ENCODE data around the gene SSH2.

SSH2 gene

GRCh38 chr17:29596811-29597210 lies 333.2 kb downstream of the SSH2 start:
- DNase-seq, result no peak

- no peak for DNase-seq
Observed at GRCh38 chr17:29595943-29596774, 333.9 kb downstream of the SSH2 start.

- peak; percentile 38 for DNase-seq
Observed at GRCh38 chr17:29595107-29595942, 334.7 kb downstream of the SSH2 start.

DNA sequence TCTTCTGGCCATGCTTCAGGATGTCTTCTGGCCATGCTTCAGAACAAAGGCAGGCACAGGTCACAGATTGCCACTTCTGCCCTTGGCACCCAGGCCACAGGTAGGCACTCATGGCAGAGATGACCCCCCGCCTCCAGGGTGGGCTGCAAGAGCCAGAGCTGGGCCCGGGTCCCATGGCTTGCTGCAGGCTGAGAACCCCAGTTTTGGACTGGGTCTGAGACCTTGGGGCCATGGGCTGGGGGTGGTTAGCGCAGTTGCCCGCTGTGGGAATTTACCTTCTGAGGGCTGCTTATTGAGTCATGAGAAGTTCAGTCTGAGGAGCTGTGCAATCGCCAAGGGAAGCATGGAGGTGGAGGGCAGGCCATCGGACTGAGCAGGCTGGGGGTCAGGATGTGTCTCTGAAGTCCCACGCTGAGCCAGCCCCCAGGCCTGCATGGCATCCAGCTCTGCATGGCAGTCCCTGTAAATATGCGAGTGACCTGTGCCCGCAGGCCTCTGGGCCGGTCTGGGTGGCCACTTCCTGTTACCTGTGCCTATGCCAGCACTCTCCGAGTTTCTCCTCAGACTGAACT lies 335.4 kb downstream of the SSH2 start:
- no peak for DNase-seq

DNA sequence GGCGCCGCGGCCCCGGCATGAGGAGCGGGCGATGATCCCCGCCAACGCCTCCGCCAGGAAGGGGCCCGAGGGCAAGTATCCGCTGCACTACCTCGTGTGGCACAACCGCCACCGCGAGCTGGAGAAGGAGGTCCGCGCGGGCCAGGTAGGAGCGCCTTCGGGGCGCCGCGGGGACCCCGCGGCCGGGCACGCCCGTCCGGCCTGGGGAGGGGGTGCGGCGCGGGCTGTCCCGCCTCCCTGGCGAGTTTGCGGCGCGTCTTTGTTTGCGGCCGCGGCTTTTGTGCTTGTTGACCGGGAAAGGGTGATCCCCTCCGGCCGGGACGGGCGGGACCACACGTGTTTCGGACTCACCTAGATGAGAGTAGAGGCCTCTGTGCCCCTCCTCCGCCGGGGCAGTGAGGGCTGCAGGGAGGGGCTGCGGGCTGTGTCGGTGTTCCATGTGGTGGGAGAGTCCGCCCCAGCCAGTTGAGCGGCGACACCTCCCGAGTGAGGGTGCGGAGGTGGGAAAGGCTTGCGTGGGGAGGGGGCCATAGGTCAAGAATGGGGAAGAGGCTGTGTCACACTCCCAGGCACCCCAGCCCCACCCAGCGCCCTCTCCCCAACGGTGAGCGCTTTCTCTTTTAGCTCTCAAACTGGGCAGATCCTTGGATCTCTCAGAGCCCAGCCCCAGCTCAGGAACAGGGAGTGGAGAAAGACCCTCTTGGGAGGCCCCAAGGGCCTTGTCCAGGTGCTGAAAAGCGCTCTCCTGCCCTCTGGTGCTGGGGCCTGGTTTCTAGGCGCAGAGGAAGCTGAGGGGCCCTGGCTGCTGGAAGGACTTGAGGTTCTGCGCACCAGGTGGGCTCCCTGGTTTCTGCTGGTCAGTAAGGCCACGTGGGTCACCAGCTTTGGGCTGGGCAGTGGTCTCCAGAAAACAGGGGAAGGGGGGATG lies 336.2 kb downstream of the SSH2 start:
- no peak for DNase-seq

DNA sequence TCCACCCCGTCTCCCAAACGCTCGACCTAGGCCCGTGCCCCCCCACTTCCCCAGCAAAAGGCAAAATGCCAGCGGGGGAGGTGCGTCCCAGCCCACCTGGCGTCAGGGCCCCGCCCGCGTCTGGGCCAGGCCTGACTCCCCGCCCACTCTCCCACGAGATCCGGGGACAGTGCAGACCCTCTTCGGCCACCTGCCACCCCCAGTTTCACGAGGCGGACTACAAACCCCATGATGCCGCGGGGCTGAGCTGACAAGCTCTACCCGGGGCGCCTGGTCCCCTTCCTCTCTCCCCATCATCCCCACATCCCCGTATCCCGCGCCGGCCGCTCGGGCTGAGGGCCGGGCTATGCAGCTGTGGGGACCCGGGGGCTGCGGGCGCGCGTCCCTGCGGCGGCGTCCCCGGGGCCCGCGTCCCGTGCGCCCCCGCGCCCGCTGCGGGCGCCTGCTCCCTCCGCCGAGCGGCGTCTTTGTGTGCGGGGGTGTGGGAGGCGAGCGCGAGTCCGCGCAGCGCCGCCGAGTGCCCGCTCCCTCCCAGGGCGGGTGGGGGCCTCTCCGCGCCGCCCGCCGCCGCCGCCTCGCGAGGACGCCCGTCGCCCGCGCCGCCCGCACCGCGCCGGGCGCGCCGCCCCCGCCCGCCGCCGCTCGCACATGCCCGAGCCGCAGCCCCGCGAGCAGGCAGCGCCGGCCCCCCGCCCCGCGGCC lies 337.0 kb downstream of the SSH2 start, which contains the start of gene ANKRD13B:
ANKRD13B (plus strand) TSS at position 283 of the 702 bp plus-strand sequence. CDS start 490 bp downstream, outside the sequence.
- no peak for DNase-seq

DNA sequence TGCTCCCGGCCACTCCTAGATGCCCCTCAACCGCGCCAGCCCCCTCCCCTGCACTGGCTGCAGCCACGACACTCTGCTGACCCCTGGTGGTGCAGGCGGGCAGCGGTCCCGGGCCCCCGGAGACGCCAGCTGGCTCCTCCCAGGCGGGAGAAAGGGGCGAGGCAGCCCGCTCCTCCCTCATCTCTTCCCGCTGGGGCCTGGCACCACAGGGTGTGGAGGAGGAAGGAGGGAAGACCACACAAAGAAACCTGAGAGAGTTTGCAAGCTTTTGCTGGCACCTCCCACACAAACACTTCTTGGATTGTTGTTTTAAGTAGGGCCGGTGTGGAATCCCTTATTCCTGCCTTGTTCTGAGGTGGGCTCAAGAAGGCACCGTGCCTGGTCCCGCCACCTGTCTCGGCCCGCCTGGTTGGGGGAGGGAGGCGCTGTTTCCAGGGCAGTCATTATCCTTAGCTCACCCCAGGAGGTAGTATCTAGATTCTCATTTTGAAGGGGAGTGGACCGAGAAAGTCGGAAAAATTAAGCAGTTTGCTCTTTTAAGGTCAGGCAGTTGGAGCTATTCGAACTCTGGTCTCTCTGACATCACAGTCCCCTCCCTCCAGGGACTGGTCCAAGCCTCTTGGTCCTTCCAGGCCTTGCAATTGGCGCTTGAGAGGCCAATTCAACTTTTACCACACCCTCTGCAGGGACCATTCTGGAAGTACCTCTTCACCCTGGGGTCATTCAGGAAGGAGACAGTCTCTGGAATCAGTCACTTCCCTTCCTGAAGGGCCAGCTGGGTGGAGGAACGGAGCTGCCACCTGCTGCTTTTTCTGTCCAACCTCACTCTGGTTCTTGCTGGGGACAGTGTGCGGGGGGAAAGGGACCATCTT lies 338.1 kb downstream of the SSH2 start:
- peak; percentile 79 for DNase-seq

DNA sequence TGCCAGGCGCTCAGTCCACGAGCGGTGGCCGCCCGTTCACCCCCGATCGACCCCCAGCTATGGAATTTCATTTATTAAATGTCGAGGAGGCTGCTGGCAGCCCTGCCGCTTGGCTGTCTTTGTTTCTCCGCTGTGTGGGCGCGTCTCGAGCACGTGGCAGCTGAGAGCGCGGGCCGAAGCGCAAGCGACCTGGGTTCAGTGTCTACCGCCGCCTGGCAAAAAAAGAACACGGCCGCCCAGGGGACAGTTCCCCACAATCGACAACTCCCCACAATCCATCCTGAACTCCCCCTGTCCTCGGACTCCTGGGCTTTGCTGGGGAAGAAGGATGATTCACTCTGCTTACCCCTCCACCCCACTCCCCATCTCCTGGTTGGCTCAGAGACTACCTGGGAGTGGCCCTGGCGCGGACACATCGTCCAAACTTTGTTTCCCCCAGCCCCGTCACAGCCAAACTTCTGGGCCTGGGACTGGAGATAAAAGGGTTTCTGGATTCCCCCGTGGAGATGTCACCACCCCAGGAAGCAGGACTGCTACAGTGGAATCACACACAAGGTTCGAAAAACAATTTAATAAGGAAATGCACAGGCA lies 338.8 kb downstream of the SSH2 start:
- DNase-seq, result peak; percentile 74

GRCh38 chr17:29590411-29591145 lies 339.4 kb downstream of the SSH2 start:
- peak; percentile 67 for DNase-seq

GRCh38 chr17:29589524-29590410 lies 340.3 kb downstream of the SSH2 start, which contains the start of gene GIT1:
Gene GIT1 (minus strand): TSS chr17:29589648. CDS start chr17:29589378, 270 bp downstream.
- peak; percentile 82 for DNase-seq

DNA sequence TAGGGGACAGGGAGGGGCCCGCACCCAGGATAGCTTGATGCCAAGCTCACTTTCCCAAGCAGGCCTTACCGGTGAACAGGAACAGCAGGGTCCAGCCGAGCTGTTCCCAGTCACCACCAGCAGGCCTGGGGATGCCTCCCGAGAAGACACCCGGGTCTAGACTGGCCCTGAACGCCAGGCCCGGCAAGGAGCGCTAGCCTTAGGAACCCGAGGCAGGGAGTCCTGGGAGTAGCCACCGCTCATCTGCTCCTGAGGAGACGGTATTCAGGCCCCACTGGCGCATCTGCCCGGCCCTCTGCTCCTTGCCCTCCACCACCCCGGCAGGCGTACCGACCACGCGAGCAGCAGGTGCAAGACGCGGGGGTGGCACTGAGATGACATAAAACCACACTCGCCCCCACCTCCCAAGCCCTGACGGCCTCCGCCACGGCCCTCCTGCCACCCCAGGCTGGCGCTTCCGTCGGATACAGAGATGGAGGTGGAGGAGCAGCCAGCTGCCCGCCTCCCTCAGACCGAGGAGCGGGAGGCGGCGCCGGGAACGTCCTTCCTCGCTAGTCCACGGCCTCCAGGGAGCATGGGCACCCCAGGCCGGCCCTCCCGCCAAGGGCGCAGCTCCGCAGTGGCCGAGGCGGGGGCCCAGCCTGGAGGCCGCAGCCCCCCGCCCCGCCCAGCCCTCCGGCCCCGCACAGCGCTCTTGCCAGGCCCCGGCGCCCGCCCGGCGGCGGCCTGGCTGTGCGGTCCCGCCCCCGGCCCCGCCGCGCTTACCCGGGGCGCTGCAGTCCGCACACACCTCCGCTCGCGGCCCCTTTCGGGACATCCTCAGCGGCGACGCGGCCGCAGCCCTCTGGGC lies 341.2 kb downstream of the SSH2 start:
- DNase-seq, result no peak

- no peak for DNase-seq
Observed at GRCh38 chr17:29588017-29588561, 341.9 kb downstream of the SSH2 start.

- DNase-seq, result no peak
Observed at GRCh38 chr17:29587591-29587990, 342.4 kb downstream of the SSH2 start.

DNA sequence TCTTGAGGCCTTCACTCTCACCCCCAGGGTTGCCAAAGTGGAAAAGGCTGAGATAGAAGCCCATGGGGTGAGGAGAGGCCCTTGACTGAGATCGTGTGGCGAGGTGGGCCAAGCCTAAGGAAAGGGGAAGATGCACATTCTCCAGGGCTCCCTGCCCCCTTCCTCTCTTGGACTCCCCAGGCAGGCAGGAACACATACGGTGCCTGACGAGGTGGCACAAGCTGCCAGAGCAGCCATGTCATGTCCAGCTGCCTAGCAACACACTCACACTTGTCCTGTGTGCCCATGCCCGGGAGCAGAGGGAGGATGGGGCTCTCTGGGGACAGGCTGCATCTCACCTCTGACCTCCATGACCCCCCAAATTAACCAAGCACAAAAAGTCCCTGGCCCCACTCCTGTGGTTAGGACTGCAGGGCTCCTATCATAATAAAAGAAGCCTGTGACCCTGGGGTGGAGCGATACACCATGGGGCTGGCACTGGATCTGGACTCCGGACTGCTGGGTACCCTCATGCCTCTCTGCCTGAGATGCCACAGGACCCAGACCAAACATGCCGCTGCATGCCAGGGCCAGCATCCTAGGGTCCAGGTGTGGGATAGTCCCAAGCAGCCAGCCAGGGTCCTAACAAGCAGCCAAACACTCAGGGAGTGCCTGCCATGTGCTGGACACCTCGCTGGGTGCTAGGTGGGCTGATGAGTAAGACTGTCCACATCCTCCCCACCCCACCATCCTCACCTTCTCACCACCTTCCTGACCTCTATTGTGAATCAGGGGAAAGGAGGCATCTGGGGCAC lies 343.2 kb downstream of the SSH2 start:
- DNase-seq, result no peak

GRCh38 chr17:29585080-29585751 lies 344.8 kb downstream of the SSH2 start:
- DNase-seq, result no peak
